Heart left ventricle (tissue), 13 donors: ENCODE results near the gene ABCC9.

Experiments used
- POLR2A ChIP-seq, 2 donors: fragments of 450-650 bp; IDR thresholded peaks; one replicate each; pipeline ENCODE4 v1.6.1; 2017; ENCODE audit warnings: antibody characterized with exemption in 2 of 2, mild to moderate bottlenecking in 2 of 2, moderate library complexity in 2 of 2
- TF ChIP-seq, protein P1 (sequence below), 12 donors: fragments of 200-600 bp; sonication (generic) in 4 of 12; IDR thresholded peaks; one replicate each; pipeline versions ENCODE4 v1.5.0 to v1.8.0; 2018 to 2022; ENCODE audit warnings: antibody characterized with exemption in 12 of 12, mild to moderate bottlenecking in 5 of 12
- donor health status: ischemic (EF 13 %, LVEDD 7.1; RV severe dilation, severe dysfunction).
- donor health status: DM: no; HTN: yes; CAD: no.
- donor health status: DM: no; HTN: no; CAD: no.
- donor health status: ischemic (EF 25% LVEDD 6.9; RV normal size, moderate dysfunction).
- donor health status: ischemic (EF 25% LVEDD 5.7; RV mildly dilated, moderate dysfunction).
- donor health status: ischemic (EF 35%, LVEDD 5.7; RV mildly dilated, moderate dysfunction).
- donor health status: nonischemic (EF 11% LVEDD 7.7; RV severe dilation, severe dysfunction).
- donor health status: DM: yes; HTN: yes; CAD: no.
- donor health status: PGD.
- donor health status: ischemic (EF 29% LVEDD 5.4; RV normal size, mild dysfunction).
- donor health status: nonischemic (EF 23%, LVEDD 6.1; RV moderate dilation, normal function).

DNA sequence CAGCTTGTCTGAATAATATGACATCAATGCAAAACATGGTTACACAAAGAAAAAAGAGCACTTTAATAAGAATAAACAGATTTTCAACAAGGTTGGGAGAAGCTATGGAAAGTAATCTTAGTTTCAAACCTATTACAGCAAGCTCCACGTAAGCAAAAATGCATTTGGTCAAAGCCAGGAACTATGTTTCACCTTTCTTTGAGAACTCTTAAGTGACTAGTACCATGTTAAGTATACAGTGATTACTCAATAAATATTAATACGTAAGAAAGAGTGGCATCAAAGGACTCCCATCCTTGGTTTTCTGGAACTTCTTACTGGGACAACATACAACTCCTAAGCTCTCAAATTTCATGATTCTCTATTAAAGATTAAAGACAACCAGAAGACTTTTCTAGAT is 80.7 kb downstream of the ABCC9 start:
- TF ChIP-seq, protein P1, sequence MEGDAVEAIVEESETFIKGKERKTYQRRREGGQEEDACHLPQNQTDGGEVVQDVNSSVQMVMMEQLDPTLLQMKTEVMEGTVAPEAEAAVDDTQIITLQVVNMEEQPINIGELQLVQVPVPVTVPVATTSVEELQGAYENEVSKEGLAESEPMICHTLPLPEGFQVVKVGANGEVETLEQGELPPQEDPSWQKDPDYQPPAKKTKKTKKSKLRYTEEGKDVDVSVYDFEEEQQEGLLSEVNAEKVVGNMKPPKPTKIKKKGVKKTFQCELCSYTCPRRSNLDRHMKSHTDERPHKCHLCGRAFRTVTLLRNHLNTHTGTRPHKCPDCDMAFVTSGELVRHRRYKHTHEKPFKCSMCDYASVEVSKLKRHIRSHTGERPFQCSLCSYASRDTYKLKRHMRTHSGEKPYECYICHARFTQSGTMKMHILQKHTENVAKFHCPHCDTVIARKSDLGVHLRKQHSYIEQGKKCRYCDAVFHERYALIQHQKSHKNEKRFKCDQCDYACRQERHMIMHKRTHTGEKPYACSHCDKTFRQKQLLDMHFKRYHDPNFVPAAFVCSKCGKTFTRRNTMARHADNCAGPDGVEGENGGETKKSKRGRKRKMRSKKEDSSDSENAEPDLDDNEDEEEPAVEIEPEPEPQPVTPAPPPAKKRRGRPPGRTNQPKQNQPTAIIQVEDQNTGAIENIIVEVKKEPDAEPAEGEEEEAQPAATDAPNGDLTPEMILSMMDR (IDR thresholded peaks at IDR 0.05): no peak
- TF ChIP-seq POLR2A (IDR thresholded peaks at IDR 0.05): no peak
